Endometrial microvascular endothelial cells (primary cell): ENCODE measurements around the gene TCTN1. TPM values are rescaled to one million over a fixed set of nuclear protein-coding genes. Genes with fewer than 3 reads are reported as not detected.

Source experiments
- in situ Hi-C: cut with HindIII; loops from 2 replicates; pipeline ENCODE4 v1.10.0; 2017; ENCODE audit warnings: low sequenced_read_pairs, low pct_unique_long_range_greater_than_20kb; ENCODE audit errors: inconsistent ontology term
- total RNA-seq: library from RNA; depleted of rRNA; stranded (reverse); fragments of >200 nt; gene quantifications from one replicate; pipeline ENCODE4 v1.2.3, GENCODE V29; 2015; ENCODE audit errors: inconsistent ontology term

TCTN1 gene
- total RNA-seq, 1 donor from 2014 or later, result 19.3 TPM

GRCh38 chr12:110696283-110696682 lies 82.4 kb downstream of the TCTN1 start:
- in situ Hi-C loops, result no loop called here

DNA sequence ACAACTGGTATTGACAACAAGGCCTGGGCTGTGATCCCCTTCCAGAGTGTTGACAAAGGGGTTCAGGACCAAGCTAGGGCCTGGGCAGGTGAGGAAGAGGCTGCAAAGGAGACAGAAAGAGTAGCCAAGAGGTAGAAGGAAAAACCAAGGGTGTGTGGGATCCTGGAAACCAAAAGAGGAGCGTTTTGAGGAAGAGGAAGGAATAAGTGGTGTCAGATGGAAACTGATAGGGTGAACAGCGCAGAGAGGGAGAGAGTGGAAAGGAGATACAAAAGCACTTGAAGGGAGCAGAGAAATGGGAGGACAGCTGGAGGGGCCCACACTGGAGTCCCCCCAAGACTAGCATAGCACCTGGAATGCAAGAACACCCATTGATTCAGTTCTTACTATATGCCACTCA lies 83.3 kb downstream of the TCTN1 start:
- in situ Hi-C loops, result no loop called here

- in situ Hi-C loops, result no loop called here
Measured at GRCh38 chr12:110698171-110698902, 84.4 kb downstream of the TCTN1 start.

Other genes starting within 250 kb of the TCTN1 start
- 73.9 TPM for gene ANAPC7, start 210.4 kb upstream of the TCTN1 start, total RNA-seq
- 1,067 TPM for gene ARPC3, start 163.8 kb upstream of the TCTN1 start, total RNA-seq
- gene GPN3, start 145.9 kb upstream of the TCTN1 start, total RNA-seq, result 21.1 TPM
- gene FAM216A, start 145.3 kb upstream of the TCTN1 start, total RNA-seq, result 16.7 TPM
- gene VPS29, start 112.0 kb upstream of the TCTN1 start, total RNA-seq, result 134 TPM
- gene RAD9B, start 111.8 kb upstream of the TCTN1 start, total RNA-seq, result 0.19 TPM
- 11.3 TPM for gene PPTC7, start 30.8 kb upstream of the TCTN1 start, total RNA-seq
- 9.2 TPM for gene HVCN1, start 75.0 kb downstream of the TCTN1 start, total RNA-seq
- gene PPP1CC, start 128.8 kb downstream of the TCTN1 start, total RNA-seq, result 203 TPM
- not detected for gene CCDC63, start 232.9 kb downstream of the TCTN1 start, total RNA-seq